ENCODE measurements around the gene SSBP4.

The SSBP4 gene

GRCh38 chr19:18429717-18430416, 10.7 kb downstream of the SSBP4 start (continued):
- TF ChIP-seq ZXDB (tag by site-specific recombination; IDR thresholded peaks at IDR 0.05) (peak; percentile 37; the same call in 1 of the 2 replicates), ZNF132 (tag by site-specific recombination; IDR thresholded peaks at IDR 0.05; ENCODE audit: borderline replicate concordance) (no peak), ZNF768 (tag by site-specific recombination; IDR thresholded peaks at IDR 0.05) (peak; percentile 99), ZNF560 (tag by site-specific recombination; IDR thresholded peaks at IDR 0.05; ENCODE audit: borderline replicate concordance) (no peak), ZNF239 (tag by site-specific recombination; IDR thresholded peaks at IDR 0.05) (no peak), ZNF626 (tag by site-specific recombination; IDR thresholded peaks at IDR 0.05) (no peak), ZNF555 (tag by site-specific recombination; conservative IDR thresholded peaks at IDR 0.05) (no peak), ZNF571 (tag by site-specific recombination; IDR thresholded peaks at IDR 0.05) (no peak), HOXD13 (CRISPR knock-in tag; IDR thresholded peaks at IDR 0.05; ENCODE audit: borderline replicate concordance) (no peak)
- TF ChIP-seq, protein P1, sequence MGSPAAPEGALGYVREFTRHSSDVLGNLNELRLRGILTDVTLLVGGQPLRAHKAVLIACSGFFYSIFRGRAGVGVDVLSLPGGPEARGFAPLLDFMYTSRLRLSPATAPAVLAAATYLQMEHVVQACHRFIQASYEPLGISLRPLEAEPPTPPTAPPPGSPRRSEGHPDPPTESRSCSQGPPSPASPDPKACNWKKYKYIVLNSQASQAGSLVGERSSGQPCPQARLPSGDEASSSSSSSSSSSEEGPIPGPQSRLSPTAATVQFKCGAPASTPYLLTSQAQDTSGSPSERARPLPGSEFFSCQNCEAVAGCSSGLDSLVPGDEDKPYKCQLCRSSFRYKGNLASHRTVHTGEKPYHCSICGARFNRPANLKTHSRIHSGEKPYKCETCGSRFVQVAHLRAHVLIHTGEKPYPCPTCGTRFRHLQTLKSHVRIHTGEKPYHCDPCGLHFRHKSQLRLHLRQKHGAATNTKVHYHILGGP (tag by site-specific recombination; IDR thresholded peaks at IDR 0.05), result no peak

- Histone ChIP-seq H3K27ac (ENCODE audit: extremely low read depth, low read depth, low read length) (no peak overlapping the region), H3K4me3 (ENCODE audit: low read depth, low read length) (no peak overlapping the region), H3K4me1 (ENCODE audit: control insufficient read depth, insufficient read depth, low read length) (peaks cover 24% of the 10 kb centered on the region), H3K9me3 (ENCODE audit: control insufficient read depth, insufficient read depth, low read depth, low read length) (no peaks in the 10 kb centered on the region), H3K36me3 (ENCODE audit: control insufficient read depth in 2 of 2, insufficient read depth in 1 of 2, low read length in 2 of 2) (peaks cover 5 to 14% of the 10 kb centered on the region in 2 experiments; a peak in 1 of 3 replicates)
- CTCF ChIA-PET, result no interaction called here
- POLR2A ChIA-PET, result no interaction called here
- TF ChIP-seq ZNF610 (tag by site-specific recombination; IDR thresholded peaks at IDR 0.05; ENCODE audit: borderline replicate concordance), result no peak
- TF ChIP-seq ZNF501 (tag by site-specific recombination; IDR thresholded peaks at IDR 0.05), result no peak
- no peak for TF ChIP-seq SALL2 (tag by site-specific recombination; IDR thresholded peaks at IDR 0.05; ENCODE audit: borderline replicate concordance)
- no peak for TF ChIP-seq ZNF677 (tag by site-specific recombination; IDR thresholded peaks at IDR 0.05)
- TF ChIP-seq, protein P2, sequence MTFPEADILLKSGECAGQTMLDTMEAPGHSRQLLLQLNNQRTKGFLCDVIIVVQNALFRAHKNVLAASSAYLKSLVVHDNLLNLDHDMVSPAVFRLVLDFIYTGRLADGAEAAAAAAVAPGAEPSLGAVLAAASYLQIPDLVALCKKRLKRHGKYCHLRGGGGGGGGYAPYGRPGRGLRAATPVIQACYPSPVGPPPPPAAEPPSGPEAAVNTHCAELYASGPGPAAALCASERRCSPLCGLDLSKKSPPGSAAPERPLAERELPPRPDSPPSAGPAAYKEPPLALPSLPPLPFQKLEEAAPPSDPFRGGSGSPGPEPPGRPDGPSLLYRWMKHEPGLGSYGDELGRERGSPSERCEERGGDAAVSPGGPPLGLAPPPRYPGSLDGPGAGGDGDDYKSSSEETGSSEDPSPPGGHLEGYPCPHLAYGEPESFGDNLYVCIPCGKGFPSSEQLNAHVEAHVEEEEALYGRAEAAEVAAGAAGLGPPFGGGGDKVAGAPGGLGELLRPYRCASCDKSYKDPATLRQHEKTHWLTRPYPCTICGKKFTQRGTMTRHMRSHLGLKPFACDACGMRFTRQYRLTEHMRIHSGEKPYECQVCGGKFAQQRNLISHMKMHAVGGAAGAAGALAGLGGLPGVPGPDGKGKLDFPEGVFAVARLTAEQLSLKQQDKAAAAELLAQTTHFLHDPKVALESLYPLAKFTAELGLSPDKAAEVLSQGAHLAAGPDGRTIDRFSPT (tag by site-specific recombination; IDR thresholded peaks at IDR 0.05), result peak; percentile 70; the same call in 1 of the 2 replicates
- 0 out of 2 replicates have a peak, but pooled peaks have one; percentile 21 for TF ChIP-seq GLIS1 (tag by site-specific recombination; IDR thresholded peaks at IDR 0.05)
- no peak for TF ChIP-seq SCRT1 (tag by site-specific recombination; IDR thresholded peaks at IDR 0.05; ENCODE audit: borderline replicate concordance)
- no peak for TF ChIP-seq ZNF214 (tag by site-specific recombination; IDR thresholded peaks at IDR 0.05; ENCODE audit: borderline replicate concordance)
- no peak for TF ChIP-seq ZNF211 (tag by site-specific recombination; IDR thresholded peaks at IDR 0.05; ENCODE audit: low read depth)
- TF ChIP-seq SETDB1 (IDR thresholded peaks at IDR 0.05; ENCODE audit: insufficient read length, low read length), result no peak
- peak; percentile 85 for TF ChIP-seq BCL11B (tag by site-specific recombination; IDR thresholded peaks at IDR 0.05; ENCODE audit: low read depth)
- no peak for TF ChIP-seq ZNF311 (tag by site-specific recombination; IDR thresholded peaks at IDR 0.05; ENCODE audit: borderline replicate concordance)
- TF ChIP-seq, protein P3, sequence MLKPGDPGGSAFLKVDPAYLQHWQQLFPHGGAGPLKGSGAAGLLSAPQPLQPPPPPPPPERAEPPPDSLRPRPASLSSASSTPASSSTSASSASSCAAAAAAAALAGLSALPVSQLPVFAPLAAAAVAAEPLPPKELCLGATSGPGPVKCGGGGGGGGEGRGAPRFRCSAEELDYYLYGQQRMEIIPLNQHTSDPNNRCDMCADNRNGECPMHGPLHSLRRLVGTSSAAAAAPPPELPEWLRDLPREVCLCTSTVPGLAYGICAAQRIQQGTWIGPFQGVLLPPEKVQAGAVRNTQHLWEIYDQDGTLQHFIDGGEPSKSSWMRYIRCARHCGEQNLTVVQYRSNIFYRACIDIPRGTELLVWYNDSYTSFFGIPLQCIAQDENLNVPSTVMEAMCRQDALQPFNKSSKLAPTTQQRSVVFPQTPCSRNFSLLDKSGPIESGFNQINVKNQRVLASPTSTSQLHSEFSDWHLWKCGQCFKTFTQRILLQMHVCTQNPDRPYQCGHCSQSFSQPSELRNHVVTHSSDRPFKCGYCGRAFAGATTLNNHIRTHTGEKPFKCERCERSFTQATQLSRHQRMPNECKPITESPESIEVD (tag by site-specific recombination; IDR thresholded peaks at IDR 0.05), result no peak
- TF ChIP-seq ZNF621 (tag by site-specific recombination; IDR thresholded peaks at IDR 0.05), result no peak
- no peak for TF ChIP-seq ZNF48 (tag by site-specific recombination; IDR thresholded peaks at IDR 0.05)
- TF ChIP-seq ZNF335 (tag by site-specific recombination; conservative IDR thresholded peaks at IDR 0.05), result no peak
- no peak for TF ChIP-seq ZNF660 (tag by site-specific recombination; IDR thresholded peaks at IDR 0.05)
- TF ChIP-seq INSM2 (tag by site-specific recombination; IDR thresholded peaks at IDR 0.05), result no peak
- TF ChIP-seq ZNF24 (tag by site-specific recombination; IDR thresholded peaks at IDR 0.05), result no peak
- no peak for TF ChIP-seq ZNF19 (tag by site-specific recombination; IDR thresholded peaks at IDR 0.05; ENCODE audit: low read depth)
Observed at GRCh38 chr19:18430417-18431144, 11.4 kb downstream of the SSBP4 start.
